ENCODE data around the gene STOML3. TPM values are rescaled to one million over a fixed set of nuclear protein-coding genes. Genes with fewer than 3 reads are reported as not detected.

The STOML3 gene
- total RNA-seq, 1 donor from 2014 or later: not detected

- Mint-ChIP-seq H3K36me3 (no peaks in the 10 kb centered on the region), H3K9me3 (no peaks in the 10 kb centered on the region), H3K4me3 (peak overlapping the region; percentile 97), H3K27ac (peak overlapping the region; percentile 98), H3K4me1 (peaks cover 52% of the 10 kb centered on the region), H3K27me3 (ENCODE audit: low read depth) (no peaks in the 10 kb centered on the region)
- no peak for DNase-seq (ENCODE audit: low spot score in 2 of 2, unreplicated experiment in 2 of 2)
- no peak for TF ChIP-seq CTCF (IDR thresholded peaks at IDR 0.05; ENCODE audit: unreplicated experiment)
Measured at GRCh38 chr13:39037410-39037879, 46.8 kb upstream of the STOML3 start.

GRCh38 chr13:39036212-39036611 is 45.6 kb upstream of the STOML3 start:
- H3K4me1 Mint-ChIP-seq: peaks cover 52% of the 10 kb centered on the region
- no peaks in the 10 kb centered on the region for H3K9me3 Mint-ChIP-seq
- H3K27me3 Mint-ChIP-seq (ENCODE audit: low read depth): no peaks in the 10 kb centered on the region
- no peak for DNase-seq (ENCODE audit: low spot score in 2 of 2, unreplicated experiment in 2 of 2)
- H3K36me3 Mint-ChIP-seq: no peaks in the 10 kb centered on the region
- peak overlapping the region; percentile 87 for H3K27ac Mint-ChIP-seq
- H3K4me3 Mint-ChIP-seq: peak overlapping the region; percentile 97
- no peak for TF ChIP-seq CTCF (IDR thresholded peaks at IDR 0.05; ENCODE audit: unreplicated experiment)

GRCh38 chr13:39035799-39036198 is 45.2 kb upstream of the STOML3 start:
- H3K27me3 Mint-ChIP-seq (ENCODE audit: low read depth): no peaks in the 10 kb centered on the region
- H3K4me3 Mint-ChIP-seq: peak overlapping the region; percentile 97
- no peaks in the 10 kb centered on the region for H3K9me3 Mint-ChIP-seq
- H3K4me1 Mint-ChIP-seq: peaks cover 51% of the 10 kb centered on the region
- no peak for DNase-seq (ENCODE audit: low spot score in 2 of 2, unreplicated experiment in 2 of 2)
- no peak for TF ChIP-seq CTCF (IDR thresholded peaks at IDR 0.05; ENCODE audit: unreplicated experiment)
- peak overlapping the region; percentile 87 for H3K27ac Mint-ChIP-seq
- H3K36me3 Mint-ChIP-seq: no peaks in the 10 kb centered on the region

- peaks cover 45% of the 10 kb centered on the region for H3K4me1 Mint-ChIP-seq
- H3K9me3 Mint-ChIP-seq: no peaks in the 10 kb centered on the region
- peak overlapping the region; percentile 97 for H3K4me3 Mint-ChIP-seq
- peak overlapping the region; percentile 28 for H3K27ac Mint-ChIP-seq
- H3K27me3 Mint-ChIP-seq (ENCODE audit: low read depth): no peaks in the 10 kb centered on the region
- TF ChIP-seq CTCF (IDR thresholded peaks at IDR 0.05; ENCODE audit: unreplicated experiment): no peak
- DNase-seq (ENCODE audit: low spot score in 2 of 2, unreplicated experiment in 2 of 2): no peak
- H3K36me3 Mint-ChIP-seq: no peaks in the 10 kb centered on the region
Measured at GRCh38 chr13:39035204-39035603, 44.6 kb upstream of the STOML3 start.

- no peaks in the 10 kb centered on the region for H3K27me3 Mint-ChIP-seq (ENCODE audit: low read depth)
- no peak for TF ChIP-seq CTCF (IDR thresholded peaks at IDR 0.05; ENCODE audit: unreplicated experiment)
- no peak for DNase-seq (ENCODE audit: low spot score in 2 of 2, unreplicated experiment in 2 of 2)
- H3K36me3 Mint-ChIP-seq: no peaks in the 10 kb centered on the region
- H3K4me1 Mint-ChIP-seq: peaks cover 37% of the 10 kb centered on the region
- H3K9me3 Mint-ChIP-seq: no peaks in the 10 kb centered on the region
- H3K27ac Mint-ChIP-seq: no peak overlapping the region
- H3K4me3 Mint-ChIP-seq: no peak overlapping the region
Measured at GRCh38 chr13:39034085-39034484, 43.5 kb upstream of the STOML3 start.

GRCh38 chr13:39032150-39032549 is 41.5 kb upstream of the STOML3 start:
- H3K4me3 Mint-ChIP-seq: no peak overlapping the region
- no peak for DNase-seq (ENCODE audit: low spot score in 2 of 2, unreplicated experiment in 2 of 2)
- H3K9me3 Mint-ChIP-seq: no peaks in the 10 kb centered on the region
- TF ChIP-seq CTCF (IDR thresholded peaks at IDR 0.05; ENCODE audit: unreplicated experiment): no peak
- no peak overlapping the region for H3K27ac Mint-ChIP-seq
- H3K27me3 Mint-ChIP-seq (ENCODE audit: low read depth): no peaks in the 10 kb centered on the region
- H3K36me3 Mint-ChIP-seq: peaks cover 7% of the 10 kb centered on the region
- H3K4me1 Mint-ChIP-seq: peaks cover 32% of the 10 kb centered on the region
